ENCODE measurements around the gene PHLPP2. TPM values are rescaled to one million over a fixed set of nuclear protein-coding genes. Genes with fewer than 3 reads are reported as not detected.

Gene PHLPP2
- total and polyA plus RNA-seq, 2 donors (not counting 1 experiment from before 2014, with no cell fraction given) = 9.7 to 13.2 TPM

GRCh38 chr16:71727551-71728324 lies 3.2 kb upstream of the PHLPP2 start:
- Histone ChIP-seq H3K9me3 (ENCODE audit: control insufficient read depth, insufficient read depth, low read depth, low read length) (no peaks in the 10 kb centered on the region), H3K79me2 (ENCODE audit: control insufficient read depth, insufficient read depth, low read length) (no peaks in the 10 kb centered on the region), H3K27me3 (ENCODE audit: control insufficient read depth, insufficient read depth, low read length) (no peaks in the 10 kb centered on the region), H3K4me1 (ENCODE audit: control insufficient read depth, extremely low read depth, insufficient read depth, low read length) (no peaks in the 10 kb centered on the region), H3K36me3 (ENCODE audit: control insufficient read depth, insufficient read depth, low read length) (peaks cover 5% of the 10 kb centered on the region), H4K20me1 (ENCODE audit: control insufficient read depth, extremely low read depth, insufficient read depth, low read length) (no peaks in the 10 kb centered on the region), H3K9ac (ENCODE audit: insufficient read depth, low read length) (no peak overlapping the region), H3K4me3 (replicated peaks in 1 of 4; ENCODE audit: control extremely low read depth in 1 of 4, insufficient read depth in 1 of 4, low read depth in 3 of 4, low read length in 4 of 4) (no peak overlapping the region), H3K27ac (ENCODE audit: insufficient read depth, low read length) (no peak overlapping the region), H3K4me2 (ENCODE audit: extremely low read depth, insufficient read depth, low read length) (no peak overlapping the region), H2AFZ (ENCODE audit: low read length) (no peak overlapping the region)
- no peak for DNase-seq (ENCODE audit: low read depth in 2 of 2)
- TF ChIP-seq CTCF (conservative IDR thresholded peaks at IDR 0.05 in 1 of 2, IDR thresholded peaks at IDR 0.05 in 1 of 2; ENCODE audit: low read depth in 1 of 2, low read length in 2 of 2) = no peak
- no peak for TF ChIP-seq EZH2 (IDR thresholded peaks at IDR 0.05; ENCODE audit: low read length, missing control alignments)

GRCh38 chr16:71726476-71727315 lies 2.2 kb upstream of the PHLPP2 start:
- Histone ChIP-seq H3K79me2 (ENCODE audit: control insufficient read depth, insufficient read depth, low read length) (peaks cover 7% of the 10 kb centered on the region), H3K27ac (ENCODE audit: insufficient read depth, low read length) (no peak overlapping the region), H4K20me1 (ENCODE audit: control insufficient read depth, extremely low read depth, insufficient read depth, low read length) (no peaks in the 10 kb centered on the region), H3K36me3 (ENCODE audit: control insufficient read depth, insufficient read depth, low read length) (peaks cover under 1% of the 10 kb centered on the region), H3K27me3 (ENCODE audit: control insufficient read depth, insufficient read depth, low read length) (no peaks in the 10 kb centered on the region), H3K4me1 (ENCODE audit: control insufficient read depth, extremely low read depth, insufficient read depth, low read length) (no peaks in the 10 kb centered on the region), H3K4me2 (ENCODE audit: extremely low read depth, insufficient read depth, low read length) (no peak overlapping the region), H3K4me3 (replicated peaks in 1 of 4; ENCODE audit: control extremely low read depth in 1 of 4, insufficient read depth in 1 of 4, low read depth in 3 of 4, low read length in 4 of 4) (no peak overlapping the region), H3K9ac (ENCODE audit: insufficient read depth, low read length) (no peak overlapping the region), H3K9me3 (ENCODE audit: control insufficient read depth, insufficient read depth, low read depth, low read length) (no peaks in the 10 kb centered on the region), H2AFZ (ENCODE audit: low read length) (no peak overlapping the region)
- no peak for DNase-seq (ENCODE audit: low read depth in 2 of 2)
- TF ChIP-seq CTCF (conservative IDR thresholded peaks at IDR 0.05 in 1 of 2, IDR thresholded peaks at IDR 0.05 in 1 of 2; ENCODE audit: low read depth in 1 of 2, low read length in 2 of 2) (no peak), EZH2 (IDR thresholded peaks at IDR 0.05; ENCODE audit: low read length, missing control alignments) (no peak)
